Testis (tissue), 2 donors: ENCODE measurements around the gene SPACDR.

Experiments
- POLR2A ChIP-seq: fragments of 450-650 bp; IDR thresholded peaks from one replicate; pipeline ENCODE4 v1.6.1; 2017; ENCODE audit warnings: antibody characterized with exemption, mild to moderate bottlenecking, moderate library complexity
- TF ChIP-seq, protein P1 (sequence below), 3 experiments: fragments of 450-650 bp in 2 of 3; fragments of 200-600 bp in 1 of 3; sonication (generic) in 1 of 3; IDR thresholded peaks; one replicate each; pipeline ENCODE4 v1.5.1; 2016 to 2019; ENCODE audit warnings: antibody characterized with exemption in 3 of 3, mild to moderate bottlenecking in 2 of 3, moderate library complexity in 1 of 3

DNA sequence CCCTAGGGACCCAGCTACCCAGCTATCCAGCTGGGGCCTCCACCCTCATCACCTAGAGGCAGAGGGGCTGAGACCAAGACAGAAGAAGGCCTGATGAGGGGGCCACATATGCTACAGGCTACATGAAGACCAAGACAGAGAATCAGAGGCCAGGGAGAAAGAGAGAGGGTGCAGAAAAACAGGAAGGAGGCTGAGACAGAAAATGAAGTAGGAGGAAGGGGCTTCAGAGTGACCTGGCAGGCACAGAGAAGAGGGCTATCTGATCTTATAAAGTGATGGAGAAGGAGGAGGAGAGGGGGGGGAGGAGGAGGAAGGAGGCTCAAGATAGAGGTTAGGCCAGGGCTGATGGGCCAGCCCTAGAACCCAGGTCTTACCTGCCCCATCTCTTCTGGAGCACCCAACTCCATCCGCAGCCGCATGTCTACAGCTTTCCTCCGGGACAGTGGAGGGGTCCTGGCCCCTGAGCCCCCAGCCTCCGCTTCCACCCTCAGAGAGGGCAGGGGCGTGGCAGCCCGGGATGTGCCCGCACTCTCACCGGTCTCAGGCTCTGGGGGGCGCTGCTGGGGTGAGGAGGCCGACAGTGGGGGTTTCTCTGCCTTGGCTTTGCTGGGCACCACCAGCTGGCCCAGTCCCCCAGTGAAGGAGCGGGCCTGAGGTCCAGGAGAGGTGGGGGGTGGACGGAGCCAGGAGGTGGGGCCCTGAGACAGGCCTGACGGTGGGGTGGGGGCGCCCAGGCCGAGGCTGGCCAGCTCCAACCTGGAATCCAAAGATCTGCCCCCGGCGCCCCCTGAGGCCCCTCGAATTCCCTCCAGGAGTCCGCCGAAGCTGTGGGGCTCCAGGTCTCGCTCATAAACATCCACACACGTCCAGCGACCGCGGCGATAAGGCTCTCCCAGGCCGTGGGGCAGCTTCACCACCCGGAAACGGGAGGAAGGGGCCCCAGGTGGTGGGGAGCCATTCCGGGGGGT is 13.1 kb upstream of the SPACDR start:
- TF ChIP-seq, protein P1, sequence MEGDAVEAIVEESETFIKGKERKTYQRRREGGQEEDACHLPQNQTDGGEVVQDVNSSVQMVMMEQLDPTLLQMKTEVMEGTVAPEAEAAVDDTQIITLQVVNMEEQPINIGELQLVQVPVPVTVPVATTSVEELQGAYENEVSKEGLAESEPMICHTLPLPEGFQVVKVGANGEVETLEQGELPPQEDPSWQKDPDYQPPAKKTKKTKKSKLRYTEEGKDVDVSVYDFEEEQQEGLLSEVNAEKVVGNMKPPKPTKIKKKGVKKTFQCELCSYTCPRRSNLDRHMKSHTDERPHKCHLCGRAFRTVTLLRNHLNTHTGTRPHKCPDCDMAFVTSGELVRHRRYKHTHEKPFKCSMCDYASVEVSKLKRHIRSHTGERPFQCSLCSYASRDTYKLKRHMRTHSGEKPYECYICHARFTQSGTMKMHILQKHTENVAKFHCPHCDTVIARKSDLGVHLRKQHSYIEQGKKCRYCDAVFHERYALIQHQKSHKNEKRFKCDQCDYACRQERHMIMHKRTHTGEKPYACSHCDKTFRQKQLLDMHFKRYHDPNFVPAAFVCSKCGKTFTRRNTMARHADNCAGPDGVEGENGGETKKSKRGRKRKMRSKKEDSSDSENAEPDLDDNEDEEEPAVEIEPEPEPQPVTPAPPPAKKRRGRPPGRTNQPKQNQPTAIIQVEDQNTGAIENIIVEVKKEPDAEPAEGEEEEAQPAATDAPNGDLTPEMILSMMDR (IDR thresholded peaks at IDR 0.05), result peak in 1 of 3 experiments; percentile 16
- TF ChIP-seq POLR2A, result no peak
